Adrenal gland (tissue), 12 donors: ENCODE data around the gene MINK1. TPM values are rescaled to one million over a fixed set of nuclear protein-coding genes. Genes with fewer than 3 reads are reported as not detected.

Experiments used
- DNase-seq, 7 donors: peaks; one replicate each; pipeline ENCODE4 v3.0.0-alpha.2; 2019 to 2020
- H3K27ac ChIP-seq, 5 donors: fragments of 200-600 bp; sonication (generic) in 4 of 5; 1 replicate in 3 of 5; 2 replicates in 2 of 5; pipeline versions ENCODE4 v1.5.1 to v1.8.0; 2016 to 2020; ENCODE audit warnings: mild to moderate bottlenecking in 1 of 5
- H3K27me3 ChIP-seq: fragments of 200-600 bp; 2 replicates; pipeline ENCODE4 v1.8.0; 2021
- H3K36me3 ChIP-seq, 2 donors: fragments of 200-600 bp; replicated peaks in 1 of 2; 1 replicate in 1 of 2; 2 replicates in 1 of 2; pipeline versions ENCODE4 v1.5.1 to v1.8.0; 2018 to 2022
- H3K4me1 ChIP-seq, 2 donors: fragments of 200-600 bp; replicated peaks in 1 of 2; 1 replicate in 1 of 2; 2 replicates in 1 of 2; pipeline versions ENCODE4 v1.5.1 to v1.8.0; 2018 to 2021
- H3K4me3 ChIP-seq, 4 donors: fragments of 200-600 bp; sonication (generic) in 3 of 4; one replicate each; pipeline ENCODE4 v1.5.1; 2016 to 2018
- H3K9me3 ChIP-seq, 3 donors: fragments of 200-600 bp; sonication (generic) in 1 of 3; replicated peaks in 1 of 3; 1 replicate in 2 of 3; 2 replicates in 1 of 3; pipeline versions ENCODE4 v1.5.1 to v1.8.0; 2016 to 2021
- POLR2A ChIP-seq, 2 donors: fragments of 450-650 bp; IDR thresholded peaks; one replicate each; pipeline ENCODE4 v1.6.1; 2017; ENCODE audit warnings: antibody characterized with exemption in 2 of 2, mild to moderate bottlenecking in 2 of 2, moderate library complexity in 1 of 2
- WGBS, 4 donors: extraction: QIAGEN DNeasy Blood & Tissue Kit in 2 of 4; methylation state at CpG; one replicate each; pipeline versions ENCODE4 v1.1.5 to v1.1.7; 2013 to 2017; 5-methylcytosine and 5-hydroxymethylcytosine counted together
- intact Hi-C, 2 donors: fragments of 100-400 bp; cut with DNase I; formaldehyde crosslinking; loops; one replicate each; pipeline versions ENCODE4 v1.14.1 to v1.15.0; 2022 to 2023
- polyA plus RNA-seq, 3 donors: library from polyadenylated mRNA; stranded (reverse); fragments of 200-250 nt in 2 of 3; fragments of 350-450 nt in 1 of 3; fragmentation: Illumina TruSeq in 1 of 3; extraction: RNeasy Lipid Tissue Mini Kit (QIAGEN cat#74804) in 1 of 3; gene quantifications; one replicate each; pipeline ENCODE4 v1.2.3, GENCODE V29; 2013 to 2014
- total RNA-seq, 9 donors: library from RNA; depleted of rRNA in 4 of 9; stranded (reverse); fragments of >200 nt in 4 of 9; fragments of 120-200 nt in 1 of 9; fragmentation: NEBNext Ultra II Directional in 1 of 9; extraction: Animal tissue kit (Norgen Biotek cat#: 25700) in 1 of 9; gene quantifications; one replicate each; pipeline versions ENCODE4 v1.1.0 to v1.2.4, GENCODE V29; 2013 to 2023
- TF ChIP-seq, protein P1 (sequence below), 6 experiments: fragments of 450-650 bp in 4 of 6; fragments of 200-600 bp in 2 of 6; sonication (generic) in 1 of 6; IDR thresholded peaks; 1 replicate in 5 of 6; 2 replicates in 1 of 6; pipeline versions ENCODE4 v1.5.1 to v1.8.0; 2016 to 2021; ENCODE audit warnings: antibody characterized with exemption in 6 of 6, mild to moderate bottlenecking in 2 of 6, moderate library complexity in 1 of 6
- donor health status: healthy with polysubstance abuse.
- donor health status: Bipolar disorder and iron deficiency.
- donor health status: DM: yes; HTN: yes; CAD: no.
- donor health status: DM: no; HTN: no; CAD: no.
- donor health status: DM: no; HTN: no; CAD: no.
- donor health status: DM: yes; HTN: yes; CAD: no.

Gene MINK1
- total and polyA plus RNA-seq, 12 donors: 21.5 to 135 (median 50.4) TPM

DNA sequence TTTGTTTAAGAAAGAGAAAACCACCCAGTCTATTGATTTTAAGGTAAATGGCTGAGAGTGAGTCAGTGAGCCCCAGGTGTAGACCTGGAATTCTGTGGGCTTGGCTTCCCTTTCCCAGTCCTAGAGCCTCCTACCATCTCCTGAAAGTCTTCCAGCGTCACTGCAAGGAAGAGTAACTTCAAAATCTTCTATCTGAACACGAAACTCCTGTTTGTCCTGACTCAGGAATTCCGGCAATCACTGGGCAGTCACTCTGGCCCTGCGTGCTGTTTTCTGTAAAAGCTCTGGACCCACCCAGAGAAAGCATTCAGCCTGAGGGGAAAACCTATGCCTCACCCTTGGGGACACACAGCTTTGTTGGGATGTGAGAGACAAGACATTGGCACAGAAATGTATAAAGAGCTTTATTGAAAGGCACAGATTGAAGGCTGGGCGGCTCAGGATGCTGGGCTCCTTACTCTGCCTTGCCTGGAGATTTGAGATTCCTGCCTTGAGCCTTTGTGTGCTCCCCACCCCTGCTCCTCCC, 15.9 kb downstream of the MINK1 start:
- Histone ChIP-seq H3K9me3 (no peaks in the 10 kb centered on the region), H3K4me1 (peaks cover 14 to 41% of the 10 kb centered on the region in 2 donors), H3K27me3 (no peaks in the 10 kb centered on the region), H3K27ac (peak overlapping the region in 1 of 5 donors; percentile 57), H3K4me3 (no peak overlapping the region), H3K36me3 (peaks cover 0 to 1% of the 10 kb centered on the region in 2 donors)
- intact Hi-C loops: no loop called here
- TF ChIP-seq, protein P1, sequence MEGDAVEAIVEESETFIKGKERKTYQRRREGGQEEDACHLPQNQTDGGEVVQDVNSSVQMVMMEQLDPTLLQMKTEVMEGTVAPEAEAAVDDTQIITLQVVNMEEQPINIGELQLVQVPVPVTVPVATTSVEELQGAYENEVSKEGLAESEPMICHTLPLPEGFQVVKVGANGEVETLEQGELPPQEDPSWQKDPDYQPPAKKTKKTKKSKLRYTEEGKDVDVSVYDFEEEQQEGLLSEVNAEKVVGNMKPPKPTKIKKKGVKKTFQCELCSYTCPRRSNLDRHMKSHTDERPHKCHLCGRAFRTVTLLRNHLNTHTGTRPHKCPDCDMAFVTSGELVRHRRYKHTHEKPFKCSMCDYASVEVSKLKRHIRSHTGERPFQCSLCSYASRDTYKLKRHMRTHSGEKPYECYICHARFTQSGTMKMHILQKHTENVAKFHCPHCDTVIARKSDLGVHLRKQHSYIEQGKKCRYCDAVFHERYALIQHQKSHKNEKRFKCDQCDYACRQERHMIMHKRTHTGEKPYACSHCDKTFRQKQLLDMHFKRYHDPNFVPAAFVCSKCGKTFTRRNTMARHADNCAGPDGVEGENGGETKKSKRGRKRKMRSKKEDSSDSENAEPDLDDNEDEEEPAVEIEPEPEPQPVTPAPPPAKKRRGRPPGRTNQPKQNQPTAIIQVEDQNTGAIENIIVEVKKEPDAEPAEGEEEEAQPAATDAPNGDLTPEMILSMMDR (IDR thresholded peaks at IDR 0.05): no peak
- TF ChIP-seq POLR2A (IDR thresholded peaks at IDR 0.05): no peak
- DNase-seq: no peak
- 86 to 100% (median 89%) methylated on average over 4 to 5 of the region's 5 CpGs for WGBS, 4 donors

DNA sequence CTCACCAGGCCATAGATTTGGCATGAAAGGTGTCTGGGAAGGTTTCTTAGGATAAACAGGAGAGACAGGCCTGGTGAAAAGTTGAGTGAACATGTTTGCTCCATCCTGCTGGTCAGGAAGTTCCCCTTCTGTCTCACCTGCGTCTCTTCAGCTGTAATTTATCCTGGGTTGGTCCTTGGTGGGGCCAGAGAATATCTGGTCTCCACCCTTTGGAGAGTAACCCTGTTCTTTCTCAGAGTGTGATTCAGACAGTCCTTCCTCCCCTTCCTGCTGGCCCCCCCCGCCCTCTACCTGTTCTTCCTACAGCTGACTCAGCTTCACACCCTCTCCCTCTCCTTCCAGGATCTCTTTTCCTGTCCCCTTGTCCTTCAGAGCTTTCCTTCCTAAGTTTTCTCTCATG, 17.1 kb downstream of the MINK1 start:
- intact Hi-C loops: no loop called here
- H3K36me3 ChIP-seq: peaks cover 0 to 8% of the 10 kb centered on the region in 2 donors
- no peak for TF ChIP-seq POLR2A (IDR thresholded peaks at IDR 0.05)
- TF ChIP-seq, protein P1 (IDR thresholded peaks at IDR 0.05): no peak
- H3K9me3 ChIP-seq: no peaks in the 10 kb centered on the region
- no peaks in the 10 kb centered on the region for H3K27me3 ChIP-seq
- WGBS, 4 donors: 83 to 90% (median 87%) methylated on average over 2 of the region's 2 CpGs
- H3K27ac ChIP-seq: no peak overlapping the region
- DNase-seq: no peak
- no peak overlapping the region for H3K4me3 ChIP-seq
- peaks cover 14 to 41% of the 10 kb centered on the region in 2 donors for H3K4me1 ChIP-seq

DNA sequence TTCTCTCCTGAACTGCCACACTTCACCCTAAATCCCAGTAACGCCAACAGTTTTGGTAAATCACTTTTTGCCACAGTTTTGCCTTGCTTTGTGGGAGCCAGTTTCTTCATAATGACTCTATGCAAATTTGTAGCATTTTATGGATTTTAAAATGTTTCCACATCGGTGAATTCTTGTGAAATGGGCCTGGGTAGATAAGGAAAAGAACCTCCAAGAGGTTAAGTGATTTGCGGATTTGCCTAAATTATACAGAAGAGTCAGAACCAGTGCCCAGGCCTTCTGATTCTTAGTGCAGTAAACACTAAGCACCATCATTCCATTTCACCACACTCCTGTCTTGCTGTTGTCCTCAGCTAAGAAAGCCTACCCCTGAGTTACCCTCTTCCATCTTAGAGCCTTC, 17.9 kb downstream of the MINK1 start:
- H3K27ac ChIP-seq: no peak overlapping the region
- no peaks in the 10 kb centered on the region for H3K9me3 ChIP-seq
- WGBS, 4 donors: 63 to 90% (median 85%) methylated on average over 3 of the region's 3 CpGs
- intact Hi-C loops: no loop called here
- no peaks in the 10 kb centered on the region for H3K27me3 ChIP-seq
- no peak for DNase-seq
- TF ChIP-seq, protein P1 (IDR thresholded peaks at IDR 0.05): no peak
- TF ChIP-seq POLR2A (IDR thresholded peaks at IDR 0.05): no peak
- H3K4me3 ChIP-seq: no peak overlapping the region
- H3K4me1 ChIP-seq: peaks cover 7 to 36% of the 10 kb centered on the region in 2 donors
- peaks cover 0 to 8% of the 10 kb centered on the region in 2 donors for H3K36me3 ChIP-seq

DNA sequence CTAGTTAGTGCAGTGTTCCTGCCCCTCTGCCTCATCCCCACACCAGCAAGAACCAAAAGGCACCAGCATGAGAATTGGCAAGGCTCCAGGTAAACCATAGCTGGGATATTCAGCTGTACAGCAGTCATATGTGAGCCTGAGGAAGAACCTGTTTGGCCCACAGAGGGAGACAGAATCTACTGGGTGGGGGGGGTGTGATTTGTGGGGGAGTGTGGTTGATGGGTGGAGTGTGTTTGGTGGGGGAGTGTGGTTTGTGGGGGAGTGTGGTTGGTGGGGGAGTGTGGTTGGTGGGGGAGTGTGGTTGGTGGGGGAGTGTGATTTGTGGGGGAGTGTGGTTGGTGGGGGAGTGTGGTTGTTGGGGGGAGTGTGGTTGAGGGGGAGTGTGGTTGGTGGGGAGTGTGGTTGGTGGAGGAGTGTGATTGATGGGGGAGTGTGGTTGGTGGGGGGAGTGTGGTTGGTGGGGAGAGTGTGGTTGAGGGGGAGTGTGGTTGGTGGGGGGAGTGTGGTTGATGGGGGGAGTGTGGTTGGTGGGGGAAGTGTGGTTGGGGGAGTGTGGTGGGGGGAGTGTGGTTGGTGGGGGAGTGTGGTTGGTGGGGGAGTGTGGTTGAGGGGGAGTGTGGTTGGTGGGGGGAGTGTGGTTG, 19.5 kb downstream of the MINK1 start:
- Histone ChIP-seq H3K36me3 (peaks cover 0 to 8% of the 10 kb centered on the region in 2 donors), H3K27ac (no peak overlapping the region), H3K9me3 (no peaks in the 10 kb centered on the region), H3K27me3 (no peaks in the 10 kb centered on the region), H3K4me1 (peaks cover 6 to 31% of the 10 kb centered on the region in 2 donors), H3K4me3 (no peak overlapping the region)
- TF ChIP-seq POLR2A (IDR thresholded peaks at IDR 0.05): no peak
- TF ChIP-seq, protein P1 (IDR thresholded peaks at IDR 0.05): no peak
- intact Hi-C loops: no loop called here
- DNase-seq: peak in 3 of 7 donors; percentile 22 to 45 (median 37)
